ENCODE data around the gene CMSS1. TPM values are rescaled to one million over a fixed set of nuclear protein-coding genes. Genes with fewer than 3 reads are reported as not detected.

Gene CMSS1
- total RNA-seq, 5 donors from 2014 or later (not counting 1 experiment from before 2014, with no cell fraction given): 16.2 to 22.0 (median 18.3) TPM

GRCh38 chr3:99957151-99957796, 139.6 kb downstream of the CMSS1 start:
- no peaks in the 10 kb centered on the region for H3K9me3 Mint-ChIP-seq
- H3K4me3 Mint-ChIP-seq: no peak overlapping the region
- DNase-seq (no peak), ATAC-seq (replicated peaks in 1 of 4) (no peak)
- H3K4me3 ChIP-seq (ENCODE audit: control insufficient read depth in 1 of 2, extremely low read depth in 1 of 2, low read length in 1 of 2): no peak overlapping the region
- CTCF ChIA-PET: interaction anchor here in 1 of 2 donors (0.6 kb wide), 1 partner anchor 17 kb away, joined by 8 read pairs; no protein-coding TSS in a partner anchor
- peaks cover 0 to 6% (median 4%) of the 10 kb centered on the region in 3 donors for H3K4me1 Mint-ChIP-seq
- POLR2A ChIA-PET: no interaction called here
- H3K27me3 Mint-ChIP-seq: no peaks in the 10 kb centered on the region
- no peaks in the 10 kb centered on the region for H3K27me3 ChIP-seq (replicated peaks in 1 of 2; ENCODE audit: control insufficient read depth in 2 of 2, extremely low read depth in 1 of 2, insufficient read depth in 2 of 2, low read length in 1 of 2)
- H3K36me3 Mint-ChIP-seq: peaks cover 5% of the 10 kb centered on the region
- no peaks in the 10 kb centered on the region for H3K4me1 ChIP-seq (ENCODE audit: control insufficient read depth in 1 of 2, extremely low read depth in 1 of 2, insufficient read depth in 2 of 2, low read length in 2 of 2)
- no CpG with 5 or more reads among the region's 4 CpGs for WGBS (ENCODE audit: insufficient coverage)
- H3K36me3 ChIP-seq (ENCODE audit: control insufficient read depth in 2 of 2, extremely low read depth in 1 of 2, insufficient read depth in 1 of 2, low read length in 1 of 2): no peaks in the 10 kb centered on the region
- H3K27ac Mint-ChIP-seq: no peak overlapping the region
- no peak overlapping the region for H3K27ac ChIP-seq (ENCODE audit: low read length)
- H3K9me3 ChIP-seq: no peaks in the 10 kb centered on the region

GRCh38 chr3:99958222-99958912, 140.7 kb downstream of the CMSS1 start:
- no peaks in the 10 kb centered on the region for H3K4me1 ChIP-seq (ENCODE audit: control insufficient read depth in 1 of 2, extremely low read depth in 1 of 2, insufficient read depth in 2 of 2, low read length in 2 of 2)
- CTCF ChIA-PET: interaction anchor here (0.6 to 1.0 kb wide), 2 partner anchors 18 to 132 kb away, joined by 3 to 8 read pairs; no protein-coding TSS in a partner anchor
- H3K9me3 Mint-ChIP-seq: no peaks in the 10 kb centered on the region
- no peak overlapping the region for H3K27ac ChIP-seq (ENCODE audit: low read length)
- no peak overlapping the region for H3K4me3 Mint-ChIP-seq
- no peak for DNase-seq
- no peak overlapping the region for H3K4me3 ChIP-seq (ENCODE audit: control insufficient read depth in 1 of 2, extremely low read depth in 1 of 2, low read length in 1 of 2)
- no peak for ATAC-seq (replicated peaks in 1 of 4)
- POLR2A ChIA-PET: interaction anchor here in 1 of 2 donors (0.5 to 0.7 kb wide), 2 partner anchors 42 to 630 kb away, joined by 3 read pairs; no protein-coding TSS in a partner anchor
- peaks cover 9% of the 10 kb centered on the region for H3K36me3 Mint-ChIP-seq
- H3K27me3 Mint-ChIP-seq: no peaks in the 10 kb centered on the region
- H3K9me3 ChIP-seq: no peaks in the 10 kb centered on the region
- no peaks in the 10 kb centered on the region for H3K27me3 ChIP-seq (replicated peaks in 1 of 2; ENCODE audit: control insufficient read depth in 2 of 2, extremely low read depth in 1 of 2, insufficient read depth in 2 of 2, low read length in 1 of 2)
- H3K36me3 ChIP-seq (ENCODE audit: control insufficient read depth in 2 of 2, extremely low read depth in 1 of 2, insufficient read depth in 1 of 2, low read length in 1 of 2): no peaks in the 10 kb centered on the region
- no peak overlapping the region for H3K27ac Mint-ChIP-seq
- peaks cover 0 to 6% (median 4%) of the 10 kb centered on the region in 3 donors for H3K4me1 Mint-ChIP-seq
- WGBS (ENCODE audit: insufficient coverage): no CpG with 5 or more reads among the region's 3 CpGs

- no peak overlapping the region for H3K27ac Mint-ChIP-seq
- DNase-seq (no peak), ATAC-seq (replicated peaks in 1 of 4) (no peak)
- H3K36me3 Mint-ChIP-seq: peaks cover 10% of the 10 kb centered on the region
- ChIA-PET CTCF (no interaction called here), POLR2A (no interaction called here)
- Histone ChIP-seq H3K4me3 (ENCODE audit: control insufficient read depth in 1 of 2, extremely low read depth in 1 of 2, low read length in 1 of 2) (no peak overlapping the region), H3K4me1 (ENCODE audit: control insufficient read depth in 1 of 2, extremely low read depth in 1 of 2, insufficient read depth in 2 of 2, low read length in 2 of 2) (no peaks in the 10 kb centered on the region), H3K36me3 (ENCODE audit: control insufficient read depth in 2 of 2, extremely low read depth in 1 of 2, insufficient read depth in 1 of 2, low read length in 1 of 2) (no peaks in the 10 kb centered on the region), H3K9me3 (no peaks in the 10 kb centered on the region), H3K27me3 (replicated peaks in 1 of 2; ENCODE audit: control insufficient read depth in 2 of 2, extremely low read depth in 1 of 2, insufficient read depth in 2 of 2, low read length in 1 of 2) (no peaks in the 10 kb centered on the region), H3K27ac (ENCODE audit: low read length) (no peak overlapping the region)
- H3K4me1 Mint-ChIP-seq: peaks cover 0 to 6% (median 0%) of the 10 kb centered on the region in 3 donors
- no peak overlapping the region for H3K4me3 Mint-ChIP-seq
- 0% methylated on average over 1 of the region's 5 CpGs for WGBS (ENCODE audit: insufficient coverage)
- no peaks in the 10 kb centered on the region for H3K27me3 Mint-ChIP-seq
- H3K9me3 Mint-ChIP-seq: no peaks in the 10 kb centered on the region
Measured at GRCh38 chr3:99960123-99960878, 142.6 kb downstream of the CMSS1 start.

GRCh38 chr3:99960941-99961340, 143.3 kb downstream of the CMSS1 start:
- Mint-ChIP-seq H3K4me3 (no peak overlapping the region), H3K4me1 (peaks cover 0 to 6% (median 0%) of the 10 kb centered on the region in 3 donors), H3K27me3 (no peaks in the 10 kb centered on the region), H3K36me3 (peaks cover 10% of the 10 kb centered on the region), H3K27ac (no peak overlapping the region), H3K9me3 (no peaks in the 10 kb centered on the region)
- no peaks in the 10 kb centered on the region for H3K4me1 ChIP-seq (ENCODE audit: control insufficient read depth in 1 of 2, extremely low read depth in 1 of 2, insufficient read depth in 2 of 2, low read length in 2 of 2)
- no peak overlapping the region for H3K27ac ChIP-seq (ENCODE audit: low read length)
- H3K4me3 ChIP-seq (ENCODE audit: control insufficient read depth in 1 of 2, extremely low read depth in 1 of 2, low read length in 1 of 2): no peak overlapping the region
- whole genome bisulfite sequencing (ENCODE audit: insufficient coverage): 94% methylated on average over 3 of the region's 7 CpGs
- POLR2A ChIA-PET: no interaction called here
- no peak for DNase-seq
- H3K9me3 ChIP-seq: no peaks in the 10 kb centered on the region
- CTCF ChIA-PET: no interaction called here
- ATAC-seq (replicated peaks in 1 of 4): no peak
- no peaks in the 10 kb centered on the region for H3K27me3 ChIP-seq (replicated peaks in 1 of 2; ENCODE audit: control insufficient read depth in 2 of 2, extremely low read depth in 1 of 2, insufficient read depth in 2 of 2, low read length in 1 of 2)
- H3K36me3 ChIP-seq (ENCODE audit: control insufficient read depth in 2 of 2, extremely low read depth in 1 of 2, insufficient read depth in 1 of 2, low read length in 1 of 2): no peaks in the 10 kb centered on the region

- Mint-ChIP-seq H3K9me3 (no peaks in the 10 kb centered on the region), H3K27me3 (no peaks in the 10 kb centered on the region), H3K36me3 (peaks cover 10% of the 10 kb centered on the region), H3K27ac (no peak overlapping the region), H3K4me3 (no peak overlapping the region), H3K4me1 (peaks cover 0 to 3% (median 0%) of the 10 kb centered on the region in 3 donors)
- H3K27ac ChIP-seq (ENCODE audit: low read length): no peak overlapping the region
- no peaks in the 10 kb centered on the region for H3K27me3 ChIP-seq (replicated peaks in 1 of 2; ENCODE audit: control insufficient read depth in 2 of 2, extremely low read depth in 1 of 2, insufficient read depth in 2 of 2, low read length in 1 of 2)
- WGBS (ENCODE audit: insufficient coverage): 94% methylated on average over 2 of the region's 7 CpGs
- no peak for ATAC-seq (replicated peaks in 1 of 4)
- H3K36me3 ChIP-seq (ENCODE audit: control insufficient read depth in 2 of 2, extremely low read depth in 1 of 2, insufficient read depth in 1 of 2, low read length in 1 of 2): no peaks in the 10 kb centered on the region
- POLR2A ChIA-PET: interaction anchor here in 1 of 2 donors (0.6 kb wide), 1 partner anchor 758 kb away, joined by 5 read pairs; no protein-coding TSS in a partner anchor
- H3K9me3 ChIP-seq: no peaks in the 10 kb centered on the region
- no peaks in the 10 kb centered on the region for H3K4me1 ChIP-seq (ENCODE audit: control insufficient read depth in 1 of 2, extremely low read depth in 1 of 2, insufficient read depth in 2 of 2, low read length in 2 of 2)
- DNase-seq: no peak
- H3K4me3 ChIP-seq (ENCODE audit: control insufficient read depth in 1 of 2, extremely low read depth in 1 of 2, low read length in 1 of 2): no peak overlapping the region
- CTCF ChIA-PET: interaction anchor here in 1 of 2 donors (0.6 kb wide), 1 partner anchor 41 kb away, joined by 3 read pairs; no protein-coding TSS in a partner anchor
Measured at GRCh38 chr3:99961756-99962515, 144.3 kb downstream of the CMSS1 start.
